ENCODE measurements around the gene SMPD3.

GRCh38 chr16:68383858-68384257 lies 64.5 kb downstream of the SMPD3 start:
- TF ChIP-seq USF2 (IDR thresholded peaks at IDR 0.05; ENCODE audit: low read depth, low read length) (no peak), CTCF (conservative IDR thresholded peaks at IDR 0.05; ENCODE audit: low read depth, low read length) (no peak), POLR2A (IDR thresholded peaks at IDR 0.05; ENCODE audit: low read depth, low read length) (no peak), RCOR1 (IDR thresholded peaks at IDR 0.05; ENCODE audit: insufficient replicate concordance, low read length) (no peak), RFX5 (IDR thresholded peaks at IDR 0.05; ENCODE audit: low read depth, low read length) (no peak), CEBPB (IDR thresholded peaks at IDR 0.05; ENCODE audit: low read depth, low read length) (no peak), RAD21 (IDR thresholded peaks at IDR 0.05; ENCODE audit: low read length) (no peak), ELK1 (IDR thresholded peaks at IDR 0.05; ENCODE audit: borderline replicate concordance, low read depth, low read length) (no peak), MAFK (IDR thresholded peaks at IDR 0.05; ENCODE audit: low read depth, low read length) (no peak)

Data from IMR-90 (cell line).